Liver (tissue), 10 donors: ENCODE results near the gene SQOR. TPM values are rescaled to one million over a fixed set of nuclear protein-coding genes. Genes with fewer than 3 reads are reported as not detected.

ENCODE experiments used
- DNase-seq: peaks from one replicate; pipeline ENCODE4 v3.0.0-alpha.2; 2017; ENCODE audit warnings: low spot score
- H3K27ac ChIP-seq, 2 donors: one replicate each; pipeline ENCODE4 v1.7.0; 2013; ENCODE audit warnings: inconsistent platforms in 2 of 2, low read length in 2 of 2, control low read depth in 1 of 2, low read depth in 1 of 2, mild to moderate bottlenecking in 1 of 2
- H3K27me3 ChIP-seq, 4 donors: one replicate each; pipeline versions ENCODE4 v1.6.1 to v1.7.0; 2013; ENCODE audit warnings: low read length in 3 of 4, inconsistent platforms in 1 of 4, mild to moderate bottlenecking in 1 of 4, moderate library complexity in 1 of 4; ENCODE audit not compliant: control insufficient read depth in 4 of 4, insufficient read depth in 4 of 4
- H3K36me3 ChIP-seq, 4 donors: one replicate each; pipeline versions ENCODE4 v1.6.1 to v1.7.0; 2013; ENCODE audit warnings: low read length in 3 of 4, mild to moderate bottlenecking in 3 of 4, low read depth in 1 of 4, moderate library complexity in 1 of 4; ENCODE audit not compliant: control insufficient read depth in 4 of 4, insufficient read depth in 3 of 4
- H3K4me1 ChIP-seq, 4 donors: one replicate each; pipeline versions ENCODE4 v1.6.1 to v1.7.0; 2013; ENCODE audit warnings: low read length in 3 of 4, mild to moderate bottlenecking in 3 of 4, moderate library complexity in 1 of 4; ENCODE audit not compliant: control insufficient read depth in 4 of 4, insufficient read depth in 4 of 4
- H3K4me3 ChIP-seq, 3 donors: one replicate each; pipeline versions ENCODE4 v1.6.1 to v1.7.0; 2013; ENCODE audit warnings: low read length in 3 of 3, control low read depth in 1 of 3, low read depth in 1 of 3, mild to moderate bottlenecking in 1 of 3
- H3K9ac ChIP-seq, 2 donors: one replicate each; pipeline ENCODE4 v1.7.0; 2013; ENCODE audit warnings: low read length in 2 of 2, mild to moderate bottlenecking in 2 of 2, moderate library complexity in 2 of 2, control low read depth in 1 of 2, low read depth in 1 of 2
- H3K9me3 ChIP-seq, 4 donors: one replicate each; pipeline versions ENCODE4 v1.6.1 to v1.7.0; 2013; ENCODE audit warnings: low read length in 3 of 4; ENCODE audit not compliant: control insufficient read depth in 4 of 4
- ATF3 ChIP-seq: IDR thresholded peaks from 2 replicates; pipeline ENCODE4 v1.6.1; 2016; ENCODE audit warnings: antibody characterized with exemption
- FOXA1 ChIP-seq: IDR thresholded peaks from 2 replicates; pipeline ENCODE4 v1.6.1; 2016; ENCODE audit warnings: antibody characterized with exemption
- FOXA2 ChIP-seq: IDR thresholded peaks from 2 replicates; pipeline ENCODE4 v1.6.1; 2016; ENCODE audit warnings: antibody characterized with exemption
- HNF4G ChIP-seq: IDR thresholded peaks from 2 replicates; pipeline ENCODE4 v1.6.1; 2016; ENCODE audit warnings: antibody characterized with exemption
- MAX ChIP-seq: IDR thresholded peaks from 2 replicates; pipeline ENCODE4 v1.6.1; 2016; ENCODE audit warnings: antibody characterized with exemption
- NR2F2 ChIP-seq: IDR thresholded peaks from 2 replicates; pipeline ENCODE4 v1.6.1; 2016; ENCODE audit warnings: antibody characterized with exemption
- TAF1 ChIP-seq: conservative IDR thresholded peaks from 2 replicates; pipeline ENCODE4 v1.6.1; 2016; ENCODE audit warnings: antibody characterized with exemption, mild to moderate bottlenecking
- WGBS: extraction: QIAGEN DNeasy Blood & Tissue Kit; methylation state at CpG from one replicate; pipeline ENCODE4 v1.1.7; 2013; 5-methylcytosine and 5-hydroxymethylcytosine counted together
- polyA plus RNA-seq, 2 donors: library from polyadenylated mRNA; stranded (reverse) in 1 of 2; unstranded in 1 of 2; fragments of 200-250 nt in 1 of 2; fragments of >200 nt in 1 of 2; fragmentation: Nextera tagmentation in 1 of 2; extraction: Ambion mirVana in 1 of 2; gene quantifications; one replicate each; pipeline versions ENCODE4 v1.2.1 to v1.2.3, GENCODE V29; 2013 to 2015
- small RNA-seq: library from RNA; depleted of rRNA; stranded (forward); fragments of <200 nt; gene quantifications from one replicate; pipeline ENCODE3, GENCODE V24; 2014
- total RNA-seq, 2 donors: library from RNA; depleted of rRNA; stranded (reverse); fragments of >200 nt; gene quantifications; one replicate each; pipeline ENCODE4 v1.2.3, GENCODE V29; 2014
- donor health status: healthy.
- donor health status: healthy.
- donor health status: healthy.
- donor health status: healthy.
- donor health status: healthy.

SQOR gene
- total and polyA plus RNA-seq, 4 donors, result 29.6 to 41.7 (median 35.1) TPM

- Histone ChIP-seq H3K9ac (no peak overlapping the region), H3K4me1 (no peaks in the 10 kb centered on the region), H3K27me3 (no peaks in the 10 kb centered on the region), H3K4me3 (no peak overlapping the region), H3K9me3 (no peaks in the 10 kb centered on the region), H3K27ac (no peak overlapping the region), H3K36me3 (no peaks in the 10 kb centered on the region)
- WGBS, result 85% methylated on average over 5 of the region's 5 CpGs
- DNase-seq, result no peak
- TF ChIP-seq TAF1, result no peak
- no peak for TF ChIP-seq FOXA2
- TF ChIP-seq HNF4G, result no peak
- TF ChIP-seq FOXA1, result no peak
- TF ChIP-seq MAX, result no peak
- no peak for TF ChIP-seq NR2F2
- TF ChIP-seq ATF3, result no peak
Observed at GRCh38 chr15:45734260-45734711, 99.5 kb downstream of the SQOR start.

Small RNAs within 50 kb of the gene (small RNA-seq; reads per million reads assigned to genes)
- gene RF00019, result not detected

Other genes with a start within 250 kb of the SQOR start
- gene SLC30A4, start 112.3 kb upstream of the SQOR start, total RNA-seq, result 1 to 10 TPM; 2.7 to 5.6 TPM
- 1 to 10 TPM in 1 of 2 donors, under 1 TPM in 1; 0.69 to 2.7 TPM for gene SLC30A4, start 112.3 kb upstream of the SQOR start, polyA plus RNA-seq
- gene BLOC1S6, start 47.6 kb upstream of the SQOR start, total RNA-seq, result 10 to 100 TPM; 26.6 to 37.0 TPM
- 10 to 100 TPM; 13.3 to 16.4 TPM for gene BLOC1S6, start 47.6 kb upstream of the SQOR start, polyA plus RNA-seq